OCI-LY1 (cell line): Measurements from ENCODE around the gene HOXC10.

Experiments
- EZH2 ChIP-seq: fragments of 200-600 bp; sonication (generic), shearing (Covaris generic); IDR thresholded peaks from 2 replicates; pipeline ENCODE4 v1.8.0; 2017; ENCODE audit warnings: borderline replicate concordance, mixed run types, mild to moderate bottlenecking, antibody characterized with exemption, low read length, moderate library complexity, mixed read lengths
- TF ChIP-seq, protein P1 (sequence below): fragments of 200-600 bp; sonication (generic), shearing (Covaris generic); IDR thresholded peaks from 2 replicates; pipeline ENCODE4 v1.5.1; 2017; ENCODE audit warnings: mild to moderate bottlenecking, antibody characterized with exemption, low read length, moderate library complexity, mixed read lengths

DNA sequence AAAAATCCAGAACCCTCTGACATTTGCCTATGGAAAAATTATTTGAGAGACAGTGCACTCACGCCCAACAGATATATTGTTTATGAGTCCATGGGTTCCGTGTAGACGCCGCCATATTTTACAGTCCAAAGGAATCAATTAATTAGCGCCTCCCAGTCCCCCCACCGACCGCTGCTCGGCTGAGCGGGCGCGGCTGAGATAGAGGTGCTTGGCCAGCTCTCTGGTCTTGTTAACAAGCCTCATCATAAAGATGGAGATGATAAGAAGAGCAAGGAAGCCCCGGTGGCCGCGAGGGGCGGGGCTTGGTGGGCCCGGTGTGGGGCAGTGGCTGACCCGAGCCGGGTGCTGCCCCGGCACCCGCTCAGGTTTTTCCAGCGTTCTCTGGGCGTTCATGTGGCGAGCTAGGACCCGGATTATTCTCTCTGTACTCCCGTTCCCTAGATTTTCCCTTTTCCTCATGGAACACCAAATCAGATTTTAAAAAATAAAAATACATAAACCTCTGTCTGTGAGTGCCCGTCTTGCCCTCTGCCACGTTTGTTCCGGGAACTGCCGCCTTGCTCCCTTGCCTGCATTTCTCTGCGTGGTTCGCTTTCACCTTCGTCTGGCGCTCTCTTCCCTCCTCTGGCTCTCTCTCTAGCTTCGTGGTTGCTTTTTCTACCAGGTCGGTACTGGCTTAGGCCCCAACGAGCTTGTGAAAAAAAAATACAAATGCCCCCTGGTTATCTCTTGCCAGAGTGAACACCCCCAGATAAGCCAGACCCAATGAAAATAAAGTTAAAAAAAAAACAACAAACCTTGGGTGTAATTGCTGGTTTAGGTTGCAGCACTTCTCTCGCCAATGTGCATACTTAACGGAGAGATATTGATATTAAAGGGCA, 21.3 kb upstream of the HOXC10 start:
- TF ChIP-seq, protein P1, sequence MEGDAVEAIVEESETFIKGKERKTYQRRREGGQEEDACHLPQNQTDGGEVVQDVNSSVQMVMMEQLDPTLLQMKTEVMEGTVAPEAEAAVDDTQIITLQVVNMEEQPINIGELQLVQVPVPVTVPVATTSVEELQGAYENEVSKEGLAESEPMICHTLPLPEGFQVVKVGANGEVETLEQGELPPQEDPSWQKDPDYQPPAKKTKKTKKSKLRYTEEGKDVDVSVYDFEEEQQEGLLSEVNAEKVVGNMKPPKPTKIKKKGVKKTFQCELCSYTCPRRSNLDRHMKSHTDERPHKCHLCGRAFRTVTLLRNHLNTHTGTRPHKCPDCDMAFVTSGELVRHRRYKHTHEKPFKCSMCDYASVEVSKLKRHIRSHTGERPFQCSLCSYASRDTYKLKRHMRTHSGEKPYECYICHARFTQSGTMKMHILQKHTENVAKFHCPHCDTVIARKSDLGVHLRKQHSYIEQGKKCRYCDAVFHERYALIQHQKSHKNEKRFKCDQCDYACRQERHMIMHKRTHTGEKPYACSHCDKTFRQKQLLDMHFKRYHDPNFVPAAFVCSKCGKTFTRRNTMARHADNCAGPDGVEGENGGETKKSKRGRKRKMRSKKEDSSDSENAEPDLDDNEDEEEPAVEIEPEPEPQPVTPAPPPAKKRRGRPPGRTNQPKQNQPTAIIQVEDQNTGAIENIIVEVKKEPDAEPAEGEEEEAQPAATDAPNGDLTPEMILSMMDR, result no peak
- no peak for TF ChIP-seq EZH2
